Liver (tissue), 2 donors: ENCODE results near the gene HMG20A.

Experiments
- GABPA ChIP-seq, 2 donors: IDR thresholded peaks in 1 of 2; conservative IDR thresholded peaks in 1 of 2; 2 replicates each; pipeline ENCODE4 v1.6.1; 2016; ENCODE audit warnings: antibody characterized with exemption in 2 of 2, mild to moderate bottlenecking in 1 of 2, moderate library complexity in 1 of 2
- RAD21 ChIP-seq, 2 donors: IDR thresholded peaks; 2 replicates each; pipeline ENCODE4 v1.6.1; 2016; ENCODE audit warnings: antibody characterized with exemption in 2 of 2, mild to moderate bottlenecking in 2 of 2
- donor health status: healthy.

GRCh38 chr15:77481670-77482069, 61.0 kb downstream of the HMG20A start:
- TF ChIP-seq GABPA (IDR thresholded peaks at IDR 0.05 in 1 of 2, conservative IDR thresholded peaks at IDR 0.05 in 1 of 2) (no peak), RAD21 (IDR thresholded peaks at IDR 0.05) (no peak)
